K562 (cell line): ENCODE results near the gene ABHD5. TPM values are rescaled to one million over a fixed set of nuclear protein-coding genes. Genes with fewer than 3 reads are reported as not detected.

Experiments
- BCOR ChIP-seq: fragments of 450-650 bp; IDR thresholded peaks from 2 replicates; pipeline ENCODE4 v1.6.1; 2016
- CCNT2 ChIP-seq: IDR thresholded peaks from 2 replicates; pipeline ENCODE4 v1.6.1; 2011; ENCODE audit warnings: borderline replicate concordance, low read depth, mild to moderate bottlenecking, moderate library complexity, mixed read lengths, low read length; ENCODE audit not compliant: insufficient read length; ENCODE audit errors: extremely low read depth
- DPF2 ChIP-seq: fragments of 450-650 bp; IDR thresholded peaks from 2 replicates; pipeline ENCODE4 v1.6.1; 2016
- EP400 ChIP-seq: fragments of 450-650 bp; IDR thresholded peaks from 2 replicates; pipeline ENCODE4 v1.6.1; 2017; ENCODE audit warnings: antibody characterized with exemption, mild to moderate bottlenecking, moderate library complexity
- FOXK2 ChIP-seq, 2 experiments: fragments of 450-650 bp; IDR thresholded peaks in 1 of 2; conservative IDR thresholded peaks in 1 of 2; 2 replicates each; pipeline ENCODE4 v1.6.1; 2016; ENCODE audit warnings: low read depth in 2 of 2, mild to moderate bottlenecking in 1 of 2
- GTF2A2 ChIP-seq: IDR thresholded peaks from 2 replicates; pipeline ENCODE4 v1.6.1; 2016; ENCODE audit warnings: mild to moderate bottlenecking, missing genetic modification characterization, missing compliant biosample characterization
- HCFC1 ChIP-seq: IDR thresholded peaks from 2 replicates; pipeline ENCODE4 v1.6.1; 2012; ENCODE audit warnings: low read depth, low read length, improper control_type of control experiment
- HNRNPL ChIP-seq: fragments of 200-400 bp; formaldehyde crosslinking; IDR thresholded peaks from 2 replicates; pipeline ENCODE4 v1.6.1; 2017; ENCODE audit warnings: low read depth, mild to moderate bottlenecking, low read length
- KDM5B ChIP-seq: fragments of 200-600 bp; sonication (generic); IDR thresholded peaks from 2 replicates; pipeline ENCODE4 v1.6.1; 2012; ENCODE audit warnings: low read depth, mild to moderate bottlenecking, moderate library complexity, low read length, control low read depth, inconsistent platforms; ENCODE audit not compliant: insufficient replicate concordance
- KHSRP ChIP-seq: fragments of 450-650 bp; IDR thresholded peaks from 2 replicates; pipeline ENCODE4 v1.6.1; 2017
- NCOA1 ChIP-seq: fragments of 450-650 bp; IDR thresholded peaks from 2 replicates; pipeline ENCODE4 v1.6.1; 2016; ENCODE audit warnings: low read depth
- NFRKB ChIP-seq: fragments of 450-650 bp; IDR thresholded peaks from 2 replicates; pipeline ENCODE4 v1.6.1; 2016; ENCODE audit warnings: low read depth
- RBM34 ChIP-seq: fragments of 200-400 bp; formaldehyde crosslinking; IDR thresholded peaks from 2 replicates; pipeline ENCODE4 v1.6.1; 2018; ENCODE audit warnings: low read length, borderline replicate concordance; ENCODE audit not compliant: insufficient read depth
- SIRT6 ChIP-seq: IDR thresholded peaks from one replicate; pipeline ENCODE4 v1.6.1; 2012; ENCODE audit warnings: low read depth, mild to moderate bottlenecking, control low read depth, inconsistent platforms, low read length, moderate library complexity
- STAG1 ChIP-seq: sonication (generic); formaldehyde crosslinking; IDR thresholded peaks from 2 replicates; pipeline ENCODE4 v1.5.0; 2020; ENCODE audit warnings: missing genetic modification reagents, borderline replicate concordance
- TBL1XR1 ChIP-seq, 2 experiments: IDR thresholded peaks; 2 replicates each; pipeline ENCODE4 v1.6.1; 2012; ENCODE audit warnings: improper control_type of control experiment in 2 of 2, low read length in 2 of 2, mild to moderate bottlenecking in 1 of 2
- ZKSCAN1 ChIP-seq: fragments of 150-350 bp; IDR thresholded peaks from 2 replicates; pipeline ENCODE4 v1.6.1; 2016; ENCODE audit warnings: low read depth, low read length
- polyA plus RNA-seq, 8 experiments: library from polyadenylated mRNA; depleted of rRNA in 4 of 8; stranded (reverse) in 5 of 8; unstranded in 3 of 8; fragments of >200 nt; fragmentation: Nextera tagmentation in 2 of 8; fragmentation: Illumina TruSeq in 1 of 8; extraction: Ambion mirVana in 2 of 8; extraction: Trizol in 1 of 8; gene quantifications; 2 replicates each; pipeline versions ENCODE4 v1.2.1 to v1.2.3, GENCODE V29; 2011 to 2014; ENCODE audit warnings: inconsistent platforms in 1 of 8, missing spikeins in 1 of 8
- total RNA-seq, 7 experiments: library from RNA; depleted of rRNA in 6 of 7; stranded (reverse); fragments of >200 nt in 6 of 7; fragmentation: Illumina TruSeq in 2 of 7; extraction: Trizol in 2 of 7; gene quantifications; 2 replicates each; pipeline versions ENCODE4 v1.2.1 to v1.2.3, GENCODE V29; 2011 to 2021; ENCODE audit warnings: low replicate concordance in 1 of 7
- TF ChIP-seq, protein P1 (sequence below), 2 experiments: IDR thresholded peaks; 2 replicates each; pipeline ENCODE4 v1.6.1; 2011; ENCODE audit warnings: borderline replicate concordance in 1 of 2, control low read depth in 1 of 2, low read depth in 1 of 2, low read length in 1 of 2, mild to moderate bottlenecking in 1 of 2, mixed read lengths in 1 of 2, moderate library complexity in 1 of 2; ENCODE audit not compliant: insufficient read depth in 1 of 2, insufficient read length in 1 of 2, poor library complexity in 1 of 2, severe bottlenecking in 1 of 2; ENCODE audit errors: extremely low read depth in 1 of 2
- TF ChIP-seq, protein P2 (sequence below): sonication (generic); formaldehyde crosslinking; IDR thresholded peaks from 2 replicates; pipeline ENCODE4 v1.8.1; 2023; ENCODE audit warnings: mild to moderate bottlenecking, missing genetic modification reagents
- TF ChIP-seq, protein P3 (sequence below): fragments of 450-650 bp; formaldehyde crosslinking; IDR thresholded peaks from 2 replicates; pipeline ENCODE4 v1.4.0; 2020; ENCODE audit warnings: mild to moderate bottlenecking, moderate library complexity
- TF ChIP-seq, protein P4 (sequence below), 2 experiments: IDR thresholded peaks; 2 replicates each; pipeline ENCODE4 v1.6.1; 2012; ENCODE audit warnings: improper control_type of control experiment in 2 of 2, low read depth in 2 of 2, low read length in 2 of 2, borderline replicate concordance in 1 of 2

Gene ABHD5
- total and polyA plus RNA-seq, 9 of the 15 experiments (the other 6 are each of a cell fraction or from before 2014, with no cell fraction given) = 27.8 to 61.7 (median 39.9) TPM

DNA sequence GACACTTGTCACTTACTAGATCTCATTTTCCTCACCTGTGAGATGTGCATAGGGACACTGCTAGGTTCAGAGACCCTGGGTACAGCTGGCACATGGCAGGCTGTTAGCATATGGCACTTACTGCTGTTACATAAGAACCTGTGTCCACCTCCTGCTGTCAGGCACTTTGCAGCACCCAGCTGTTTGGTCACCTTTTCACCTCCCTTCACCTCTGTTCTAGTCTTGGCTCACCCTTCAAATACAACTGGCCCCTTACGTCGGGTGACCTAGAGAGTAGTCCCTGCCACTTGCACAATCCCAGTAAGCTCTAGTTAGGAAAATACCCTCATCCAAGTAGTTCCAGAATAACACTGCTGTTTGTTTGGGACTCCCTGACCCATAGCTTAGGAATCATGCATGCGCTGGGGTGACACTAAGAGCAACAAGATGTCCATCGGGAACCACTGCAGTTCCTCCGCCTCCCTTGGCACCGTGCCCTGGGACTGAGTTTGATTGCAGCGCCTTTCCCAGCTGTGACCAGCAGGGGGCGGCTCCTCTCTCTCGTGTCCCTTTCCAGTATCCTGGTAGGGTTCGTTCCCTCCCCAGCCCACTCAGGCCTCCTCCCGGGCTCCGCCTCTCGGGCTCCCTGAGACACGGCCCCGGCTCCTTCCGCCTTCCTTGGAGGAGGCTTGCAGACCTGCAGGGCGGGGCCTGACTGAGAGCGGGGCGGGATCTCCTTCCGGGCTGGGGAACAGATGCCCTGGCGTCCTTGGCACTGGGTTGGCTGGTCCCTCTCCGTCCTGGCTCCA is 78.6 kb downstream of the ABHD5 start (continued):
- TF ChIP-seq GTF2A2 (tag) (no peak), NFRKB (no peak), ZKSCAN1 (0 out of 2 replicates have a peak, but pooled peaks have one; percentile 39), EP400 (peak; percentile 41; the same call in 1 of the 2 replicates), KDM5B (no peak), NCOA1 (no peak; the same call in 1 of the 2 replicates), HNRNPL (no peak), DPF2 (no peak), CCNT2 (peak; percentile 62), STAG1 (no peak), KHSRP (no peak), RBM34 (no peak), HCFC1 (peak; percentile 56; the same call in 1 of the 2 replicates), BCOR (no peak), SIRT6 (no peak), FOXK2 (conservative IDR thresholded peaks at IDR 0.05 in 1 of 2, IDR thresholded peaks at IDR 0.05 in 1 of 2; ENCODE audit: low read depth in 2 of 2) (peak; percentile 63 to 65; a peak in 2 of 4 replicates), TBL1XR1 (IDR thresholded peaks at IDR 0.05; ENCODE audit: low read length in 2 of 2) (peak in 1 of 2 experiments; percentile 68; a peak in 2 of 4 replicates)
- TF ChIP-seq, protein P1, sequence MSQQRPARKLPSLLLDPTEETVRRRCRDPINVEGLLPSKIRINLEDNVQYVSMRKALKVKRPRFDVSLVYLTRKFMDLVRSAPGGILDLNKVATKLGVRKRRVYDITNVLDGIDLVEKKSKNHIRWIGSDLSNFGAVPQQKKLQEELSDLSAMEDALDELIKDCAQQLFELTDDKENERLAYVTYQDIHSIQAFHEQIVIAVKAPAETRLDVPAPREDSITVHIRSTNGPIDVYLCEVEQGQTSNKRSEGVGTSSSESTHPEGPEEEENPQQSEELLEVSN (IDR thresholded peaks at IDR 0.05; ENCODE audit: borderline replicate concordance in 1 of 2, extremely low read depth in 1 of 2, insufficient read depth in 1 of 2, insufficient read length in 1 of 2, low read depth in 1 of 2, low read length in 1 of 2, poor library complexity in 1 of 2, severe bottlenecking in 1 of 2) = peak in 1 of 2 experiments; percentile 16
- TF ChIP-seq, protein P2, sequence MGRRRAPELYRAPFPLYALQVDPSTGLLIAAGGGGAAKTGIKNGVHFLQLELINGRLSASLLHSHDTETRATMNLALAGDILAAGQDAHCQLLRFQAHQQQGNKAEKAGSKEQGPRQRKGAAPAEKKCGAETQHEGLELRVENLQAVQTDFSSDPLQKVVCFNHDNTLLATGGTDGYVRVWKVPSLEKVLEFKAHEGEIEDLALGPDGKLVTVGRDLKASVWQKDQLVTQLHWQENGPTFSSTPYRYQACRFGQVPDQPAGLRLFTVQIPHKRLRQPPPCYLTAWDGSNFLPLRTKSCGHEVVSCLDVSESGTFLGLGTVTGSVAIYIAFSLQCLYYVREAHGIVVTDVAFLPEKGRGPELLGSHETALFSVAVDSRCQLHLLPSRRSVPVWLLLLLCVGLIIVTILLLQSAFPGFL = no peak
- TF ChIP-seq, protein P3, sequence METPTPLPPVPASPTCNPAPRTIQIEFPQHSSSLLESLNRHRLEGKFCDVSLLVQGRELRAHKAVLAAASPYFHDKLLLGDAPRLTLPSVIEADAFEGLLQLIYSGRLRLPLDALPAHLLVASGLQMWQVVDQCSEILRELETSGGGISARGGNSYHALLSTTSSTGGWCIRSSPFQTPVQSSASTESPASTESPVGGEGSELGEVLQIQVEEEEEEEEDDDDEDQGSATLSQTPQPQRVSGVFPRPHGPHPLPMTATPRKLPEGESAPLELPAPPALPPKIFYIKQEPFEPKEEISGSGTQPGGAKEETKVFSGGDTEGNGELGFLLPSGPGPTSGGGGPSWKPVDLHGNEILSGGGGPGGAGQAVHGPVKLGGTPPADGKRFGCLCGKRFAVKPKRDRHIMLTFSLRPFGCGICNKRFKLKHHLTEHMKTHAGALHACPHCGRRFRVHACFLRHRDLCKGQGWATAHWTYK = 0 out of 2 replicates have a peak, but pooled peaks have one; percentile 2
- TF ChIP-seq, protein P4, sequence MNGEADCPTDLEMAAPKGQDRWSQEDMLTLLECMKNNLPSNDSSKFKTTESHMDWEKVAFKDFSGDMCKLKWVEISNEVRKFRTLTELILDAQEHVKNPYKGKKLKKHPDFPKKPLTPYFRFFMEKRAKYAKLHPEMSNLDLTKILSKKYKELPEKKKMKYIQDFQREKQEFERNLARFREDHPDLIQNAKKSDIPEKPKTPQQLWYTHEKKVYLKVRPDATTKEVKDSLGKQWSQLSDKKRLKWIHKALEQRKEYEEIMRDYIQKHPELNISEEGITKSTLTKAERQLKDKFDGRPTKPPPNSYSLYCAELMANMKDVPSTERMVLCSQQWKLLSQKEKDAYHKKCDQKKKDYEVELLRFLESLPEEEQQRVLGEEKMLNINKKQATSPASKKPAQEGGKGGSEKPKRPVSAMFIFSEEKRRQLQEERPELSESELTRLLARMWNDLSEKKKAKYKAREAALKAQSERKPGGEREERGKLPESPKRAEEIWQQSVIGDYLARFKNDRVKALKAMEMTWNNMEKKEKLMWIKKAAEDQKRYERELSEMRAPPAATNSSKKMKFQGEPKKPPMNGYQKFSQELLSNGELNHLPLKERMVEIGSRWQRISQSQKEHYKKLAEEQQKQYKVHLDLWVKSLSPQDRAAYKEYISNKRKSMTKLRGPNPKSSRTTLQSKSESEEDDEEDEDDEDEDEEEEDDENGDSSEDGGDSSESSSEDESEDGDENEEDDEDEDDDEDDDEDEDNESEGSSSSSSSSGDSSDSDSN (IDR thresholded peaks at IDR 0.05; ENCODE audit: borderline replicate concordance in 1 of 2, low read depth in 2 of 2, low read length in 2 of 2) = peak; percentile 84 to 87; a peak in 3 of 4 replicates
